K562 (cell line): ENCODE data around the gene SSH3. TPM values are rescaled to one million over a fixed set of nuclear protein-coding genes. Genes with fewer than 3 reads are reported as not detected.

Source experiments
- BRF1 ChIP-seq: IDR thresholded peaks from 3 replicates; pipeline ENCODE4 v1.6.1; 2011; ENCODE audit warnings: borderline replicate concordance, mild to moderate bottlenecking; ENCODE audit not compliant: insufficient read length; ENCODE audit errors: extremely low read depth
- ETV6 ChIP-seq, 3 experiments: fragments of 150-350 bp in 1 of 3; sonication (generic) in 1 of 3; formaldehyde crosslinking in 1 of 3; IDR thresholded peaks; 2 replicates each; pipeline versions ENCODE4 v1.6.1 to v1.8.0; 2014 to 2022; ENCODE audit warnings: borderline replicate concordance in 2 of 3, low read depth in 2 of 3, antibody characterized with exemption in 1 of 3, low read length in 1 of 3, mild to moderate bottlenecking in 1 of 3, missing genetic modification reagents in 1 of 3
- IRF2 ChIP-seq: sonication (generic); formaldehyde crosslinking; IDR thresholded peaks from 2 replicates; pipeline ENCODE4 v1.8.1; 2022; ENCODE audit warnings: mild to moderate bottlenecking, missing genetic modification reagents
- PHTF2 ChIP-seq: fragments of 250-450 bp; sonication (Bioruptor Pico); IDR thresholded peaks from 2 replicates; pipeline ENCODE4 v1.5.0; 2021; ENCODE audit warnings: mild to moderate bottlenecking
- TEAD1 ChIP-seq, 2 experiments: fragments of 450-650 bp in 1 of 2; sonication (generic) in 1 of 2; formaldehyde crosslinking; IDR thresholded peaks; 2 replicates each; pipeline versions ENCODE4 v1.4.0 to v1.8.0; 2020 to 2022; ENCODE audit warnings: mild to moderate bottlenecking in 2 of 2, missing genetic modification reagents in 1 of 2
- ZNF347 ChIP-seq: fragments of 450-650 bp; formaldehyde crosslinking; IDR thresholded peaks from 2 replicates; pipeline ENCODE4 v1.4.0; 2020; ENCODE audit warnings: low read depth, mild to moderate bottlenecking, moderate library complexity
- ZNF76 ChIP-seq: fragments of 250-450 bp; sonication (Bioruptor Pico); IDR thresholded peaks from 2 replicates; pipeline ENCODE4 v1.4.0; 2020; ENCODE audit warnings: mild to moderate bottlenecking, moderate library complexity, borderline replicate concordance
- polyA plus RNA-seq, 8 experiments: library from polyadenylated mRNA; depleted of rRNA in 4 of 8; stranded (reverse) in 5 of 8; unstranded in 3 of 8; fragments of >200 nt; fragmentation: Nextera tagmentation in 2 of 8; fragmentation: Illumina TruSeq in 1 of 8; extraction: Ambion mirVana in 2 of 8; extraction: Trizol in 1 of 8; gene quantifications; 2 replicates each; pipeline versions ENCODE4 v1.2.1 to v1.2.3, GENCODE V29; 2011 to 2014; ENCODE audit warnings: inconsistent platforms in 1 of 8, missing spikeins in 1 of 8
- total RNA-seq, 7 experiments: library from RNA; depleted of rRNA in 6 of 7; stranded (reverse); fragments of >200 nt in 6 of 7; fragmentation: Illumina TruSeq in 2 of 7; extraction: Trizol in 2 of 7; gene quantifications; 2 replicates each; pipeline versions ENCODE4 v1.2.1 to v1.2.3, GENCODE V29; 2011 to 2021; ENCODE audit warnings: low replicate concordance in 1 of 7
- TF ChIP-seq, protein P1 (sequence below): fragments of 450-650 bp; IDR thresholded peaks from 2 replicates; pipeline ENCODE4 v1.6.1; 2016; ENCODE audit warnings: low read depth
- TF ChIP-seq, protein P2 (sequence below): IDR thresholded peaks from 2 replicates; pipeline ENCODE4 v1.6.1; 2012; ENCODE audit warnings: low read depth, low read length, improper control_type of control experiment, borderline replicate concordance
- TF ChIP-seq, protein P3 (sequence below): sonication (generic); formaldehyde crosslinking; IDR thresholded peaks from 2 replicates; pipeline ENCODE4 v1.8.1; 2023; ENCODE audit warnings: mild to moderate bottlenecking, missing genetic modification reagents
- TF ChIP-seq, protein P4 (sequence below), 3 experiments: fragments of 200-800 bp in 1 of 3; sonication (Bioruptor generic) in 1 of 3; sonication (generic) in 1 of 3; formaldehyde crosslinking in 1 of 3; IDR thresholded peaks; 2 replicates each; pipeline versions ENCODE4 v1.6.1 to v1.8.0; 2016 to 2022; ENCODE audit warnings: mild to moderate bottlenecking in 2 of 3, missing compliant biosample characterization in 2 of 3, missing genetic modification characterization in 2 of 3, missing genetic modification reagents in 1 of 3

Gene SSH3
- total and polyA plus RNA-seq, 9 of the 15 experiments (the other 6 are each of a cell fraction or from before 2014, with no cell fraction given), result 0.07 to 1.0 (median 0.24) TPM; not detected in 3

DNA sequence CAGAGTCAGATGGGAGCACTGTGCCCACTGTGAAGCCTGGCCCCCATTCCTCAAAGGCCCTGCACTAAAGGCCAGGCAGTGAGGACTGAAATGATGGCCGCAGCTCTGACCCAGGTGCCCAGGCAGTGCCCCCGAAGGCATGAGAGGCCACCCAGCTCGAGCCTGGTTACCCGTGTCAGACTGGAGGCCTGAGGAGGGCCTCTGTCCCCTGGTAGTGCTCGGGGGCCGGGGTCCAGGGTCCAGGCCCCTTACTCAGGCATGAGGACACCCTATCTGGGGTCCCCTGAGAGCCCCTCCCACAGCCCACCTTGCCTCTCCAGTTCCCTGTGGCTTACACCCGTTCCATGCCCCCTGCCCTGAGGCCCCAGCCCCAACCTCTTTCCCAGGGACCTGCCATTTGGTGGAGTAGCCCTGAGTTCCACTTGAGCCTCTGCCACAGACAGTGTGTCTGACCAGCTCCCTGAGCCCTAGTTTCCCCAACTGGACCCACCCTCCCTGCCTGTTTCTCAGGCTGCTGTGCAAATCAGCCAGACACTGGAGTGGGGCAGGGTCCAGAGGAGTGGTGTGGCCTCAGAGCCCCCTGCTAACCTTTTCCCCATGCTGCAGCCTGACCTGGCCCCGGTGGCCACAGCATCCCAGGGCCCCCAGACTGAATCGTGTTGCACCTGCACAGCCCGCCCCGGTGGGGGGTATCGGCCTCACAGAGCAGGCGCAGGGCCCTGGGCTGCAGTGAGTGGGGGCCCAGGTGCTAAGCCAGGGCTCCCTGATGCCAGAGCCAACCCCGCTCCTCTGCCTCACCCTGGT is 25.0 kb upstream of the SSH3 start (continued):
- TF ChIP-seq, protein P1, sequence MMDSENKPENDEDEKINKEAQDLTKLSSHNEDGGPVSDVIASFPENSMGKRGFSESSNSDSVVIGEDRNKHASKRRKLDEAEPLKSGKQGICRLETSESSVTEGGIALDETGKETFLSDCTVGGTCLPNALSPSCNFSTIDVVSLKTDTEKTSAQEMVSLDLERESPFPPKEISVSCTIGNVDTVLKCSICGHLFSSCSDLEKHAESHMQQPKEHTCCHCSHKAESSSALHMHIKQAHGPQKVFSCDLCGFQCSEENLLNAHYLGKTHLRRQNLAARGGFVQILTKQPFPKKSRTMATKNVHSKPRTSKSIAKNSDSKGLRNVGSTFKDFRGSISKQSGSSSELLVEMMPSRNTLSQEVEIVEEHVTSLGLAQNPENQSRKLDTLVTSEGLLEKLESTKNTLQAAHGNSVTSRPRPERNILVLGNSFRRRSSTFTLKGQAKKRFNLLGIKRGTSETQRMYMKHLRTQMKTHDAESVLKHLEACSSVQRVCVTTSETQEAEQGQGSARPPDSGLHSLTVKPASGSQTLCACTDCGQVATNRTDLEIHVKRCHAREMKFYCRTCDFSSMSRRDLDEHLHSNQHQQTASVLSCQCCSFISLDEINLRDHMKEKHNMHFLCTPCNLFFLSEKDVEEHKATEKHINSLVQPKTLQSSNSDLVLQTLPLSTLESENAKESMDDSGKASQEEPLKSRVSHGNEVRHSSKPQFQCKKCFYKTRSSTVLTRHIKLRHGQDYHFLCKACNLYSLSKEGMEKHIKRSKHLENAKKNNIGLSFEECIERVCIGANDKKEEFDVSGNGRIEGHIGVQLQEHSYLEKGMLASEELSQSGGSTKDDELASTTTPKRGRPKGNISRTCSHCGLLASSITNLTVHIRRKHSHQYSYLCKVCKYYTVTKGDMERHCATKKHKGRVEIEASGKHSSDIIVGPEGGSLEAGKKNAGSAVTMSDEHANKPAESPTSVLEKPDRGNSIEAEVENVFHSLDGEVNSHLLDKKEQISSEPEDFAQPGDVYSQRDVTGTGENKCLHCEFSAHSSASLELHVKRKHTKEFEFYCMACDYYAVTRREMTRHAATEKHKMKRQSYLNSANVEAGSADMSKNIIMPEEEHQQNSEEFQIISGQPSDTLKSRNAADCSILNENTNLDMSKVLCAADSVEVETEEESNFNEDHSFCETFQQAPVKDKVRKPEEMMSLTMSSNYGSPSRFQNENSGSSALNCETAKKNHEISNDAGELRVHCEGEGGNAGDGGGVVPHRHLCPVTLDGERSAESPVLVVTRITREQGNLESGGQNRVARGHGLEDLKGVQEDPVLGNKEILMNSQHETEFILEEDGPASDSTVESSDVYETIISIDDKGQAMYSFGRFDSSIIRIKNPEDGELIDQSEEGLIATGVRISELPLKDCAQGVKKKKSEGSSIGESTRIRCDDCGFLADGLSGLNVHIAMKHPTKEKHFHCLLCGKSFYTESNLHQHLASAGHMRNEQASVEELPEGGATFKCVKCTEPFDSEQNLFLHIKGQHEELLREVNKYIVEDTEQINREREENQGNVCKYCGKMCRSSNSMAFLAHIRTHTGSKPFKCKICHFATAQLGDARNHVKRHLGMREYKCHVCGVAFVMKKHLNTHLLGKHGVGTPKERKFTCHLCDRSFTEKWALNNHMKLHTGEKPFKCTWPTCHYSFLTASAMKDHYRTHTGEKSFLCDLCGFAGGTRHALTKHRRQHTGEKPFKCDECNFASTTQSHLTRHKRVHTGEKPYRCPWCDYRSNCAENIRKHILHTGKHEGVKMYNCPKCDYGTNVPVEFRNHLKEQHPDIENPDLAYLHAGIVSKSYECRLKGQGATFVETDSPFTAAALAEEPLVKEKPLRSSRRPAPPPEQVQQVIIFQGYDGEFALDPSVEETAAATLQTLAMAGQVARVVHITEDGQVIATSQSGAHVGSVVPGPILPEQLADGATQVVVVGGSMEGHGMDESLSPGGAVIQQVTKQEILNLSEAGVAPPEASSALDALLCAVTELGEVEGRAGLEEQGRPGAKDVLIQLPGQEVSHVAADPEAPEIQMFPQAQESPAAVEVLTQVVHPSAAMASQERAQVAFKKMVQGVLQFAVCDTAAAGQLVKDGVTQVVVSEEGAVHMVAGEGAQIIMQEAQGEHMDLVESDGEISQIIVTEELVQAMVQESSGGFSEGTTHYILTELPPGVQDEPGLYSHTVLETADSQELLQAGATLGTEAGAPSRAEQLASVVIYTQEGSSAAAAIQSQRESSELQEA, result no peak
- TF ChIP-seq ETV6 (IDR thresholded peaks at IDR 0.05; ENCODE audit: borderline replicate concordance in 1 of 2, low read depth in 2 of 2, low read length in 1 of 2) (no peak), ETV6 (CRISPR knock-in tag; IDR thresholded peaks at IDR 0.05; ENCODE audit: borderline replicate concordance) (no peak), BRF1 (no peak), PHTF2 (CRISPR knock-in tag) (0 out of 2 replicates have a peak, but pooled peaks have one; percentile 28), IRF2 (0 out of 2 replicates have a peak, but pooled peaks have one; percentile 13), ZNF347 (CRISPR knock-in tag) (no peak), TEAD1 (CRISPR knock-in tag; IDR thresholded peaks at IDR 0.05) (no peak), ZNF76 (CRISPR knock-in tag) (no peak)
- TF ChIP-seq, protein P2, sequence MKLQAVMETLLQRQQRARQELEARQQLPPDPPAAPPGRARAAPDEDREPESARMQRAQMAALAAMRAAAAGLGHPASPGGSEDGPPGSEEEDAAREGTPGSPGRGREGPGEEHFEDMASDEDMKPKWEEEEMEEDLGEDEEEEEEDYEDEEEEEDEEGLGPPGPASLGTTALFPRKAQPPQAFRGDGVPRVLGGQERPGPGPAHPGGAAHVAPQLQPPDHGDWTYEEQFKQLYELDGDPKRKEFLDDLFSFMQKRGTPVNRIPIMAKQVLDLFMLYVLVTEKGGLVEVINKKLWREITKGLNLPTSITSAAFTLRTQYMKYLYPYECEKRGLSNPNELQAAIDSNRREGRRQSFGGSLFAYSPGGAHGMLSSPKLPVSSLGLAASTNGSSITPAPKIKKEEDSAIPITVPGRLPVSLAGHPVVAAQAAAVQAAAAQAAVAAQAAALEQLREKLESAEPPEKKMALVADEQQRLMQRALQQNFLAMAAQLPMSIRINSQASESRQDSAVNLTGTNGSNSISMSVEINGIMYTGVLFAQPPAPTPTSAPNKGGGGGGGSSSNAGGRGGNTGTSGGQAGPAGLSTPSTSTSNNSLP, result no peak
- TF ChIP-seq, protein P3, sequence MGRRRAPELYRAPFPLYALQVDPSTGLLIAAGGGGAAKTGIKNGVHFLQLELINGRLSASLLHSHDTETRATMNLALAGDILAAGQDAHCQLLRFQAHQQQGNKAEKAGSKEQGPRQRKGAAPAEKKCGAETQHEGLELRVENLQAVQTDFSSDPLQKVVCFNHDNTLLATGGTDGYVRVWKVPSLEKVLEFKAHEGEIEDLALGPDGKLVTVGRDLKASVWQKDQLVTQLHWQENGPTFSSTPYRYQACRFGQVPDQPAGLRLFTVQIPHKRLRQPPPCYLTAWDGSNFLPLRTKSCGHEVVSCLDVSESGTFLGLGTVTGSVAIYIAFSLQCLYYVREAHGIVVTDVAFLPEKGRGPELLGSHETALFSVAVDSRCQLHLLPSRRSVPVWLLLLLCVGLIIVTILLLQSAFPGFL (CRISPR knock-in tag), result no peak
- TF ChIP-seq, protein P4, sequence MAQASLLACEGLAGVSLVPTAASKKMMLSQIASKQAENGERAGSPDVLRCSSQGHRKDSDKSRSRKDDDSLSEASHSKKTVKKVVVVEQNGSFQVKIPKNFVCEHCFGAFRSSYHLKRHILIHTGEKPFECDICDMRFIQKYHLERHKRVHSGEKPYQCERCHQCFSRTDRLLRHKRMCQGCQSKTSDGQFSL (CRISPR knock-in tag; IDR thresholded peaks at IDR 0.05), result no peak
- TF ChIP-seq, protein P4 (tag; IDR thresholded peaks at IDR 0.05), result no peak
